ENCODE data around the gene CASK. TPM values are rescaled to one million over a fixed set of nuclear protein-coding genes. Genes with fewer than 3 reads are reported as not detected.

CASK gene
- total RNA-seq, 6 donors from 2014 or later = 25.1 to 61.6 (median 35.3) TPM

- TF ChIP-seq EP300 (IDR thresholded peaks at IDR 0.05) (no peak), CTCF (IDR thresholded peaks at IDR 0.05) (no peak), POLR2AphosphoS5 (IDR thresholded peaks at IDR 0.05) (no peak), POLR2A (IDR thresholded peaks at IDR 0.05) (no peak)
- H3K4me1 ChIP-seq = no peaks in the 10 kb centered on the region
- WGBS, 2 donors = 76 to 79% methylated on average over 1 of the region's 1 CpG
- H3K4me3 ChIP-seq = no peak overlapping the region
- no peaks in the 10 kb centered on the region for H3K9me3 ChIP-seq
- no peaks in the 10 kb centered on the region for H3K27me3 ChIP-seq
- DNase-seq = no peak
- ATAC-seq (ENCODE audit: low FRiP score in 2 of 2) = no peak
- H3K36me3 ChIP-seq = peaks cover 0 to 6% (median 0%) of the 10 kb centered on the region in 4 donors
- H3K27ac ChIP-seq = no peak overlapping the region
Measured at GRCh38 chrX:41543025-41543424, 380.3 kb downstream of the CASK start.

- Histone ChIP-seq H3K4me1 (no peaks in the 10 kb centered on the region), H3K36me3 (peaks cover 0 to 6% (median 0%) of the 10 kb centered on the region in 4 donors), H3K9me3 (no peaks in the 10 kb centered on the region), H3K4me3 (no peak overlapping the region), H3K27ac (no peak overlapping the region), H3K27me3 (no peaks in the 10 kb centered on the region)
- ATAC-seq (ENCODE audit: low FRiP score in 2 of 2) (no peak), DNase-seq (no peak)
- 88 to 95% methylated on average over 1 of the region's 1 CpG for WGBS, 2 donors
- TF ChIP-seq POLR2A (IDR thresholded peaks at IDR 0.05) (no peak), EP300 (IDR thresholded peaks at IDR 0.05) (no peak), CTCF (IDR thresholded peaks at IDR 0.05) (no peak), POLR2AphosphoS5 (IDR thresholded peaks at IDR 0.05) (no peak)
Measured at GRCh38 chrX:41542536-41542935, 380.8 kb downstream of the CASK start.

GRCh38 chrX:41542135-41542534, 381.2 kb downstream of the CASK start:
- H3K27ac ChIP-seq = no peak overlapping the region
- WGBS, 2 donors = 56 to 64% methylated on average over 4 of the region's 4 CpGs
- H3K9me3 ChIP-seq = no peaks in the 10 kb centered on the region
- DNase-seq (no peak), ATAC-seq (ENCODE audit: low FRiP score in 2 of 2) (peak in 1 of 2 donors; percentile 46)
- H3K36me3 ChIP-seq = peaks cover 0 to 6% (median 0%) of the 10 kb centered on the region in 4 donors
- no peak for TF ChIP-seq EP300 (IDR thresholded peaks at IDR 0.05)
- TF ChIP-seq POLR2AphosphoS5 (IDR thresholded peaks at IDR 0.05) = no peak
- TF ChIP-seq CTCF (IDR thresholded peaks at IDR 0.05) = no peak
- no peak for TF ChIP-seq POLR2A (IDR thresholded peaks at IDR 0.05)
- H3K27me3 ChIP-seq = no peaks in the 10 kb centered on the region
- H3K4me1 ChIP-seq = no peaks in the 10 kb centered on the region
- no peak overlapping the region for H3K4me3 ChIP-seq

GRCh38 chrX:41541386-41541785, 382.0 kb downstream of the CASK start:
- no peak for ATAC-seq (ENCODE audit: low FRiP score in 2 of 2)
- 50 to 68% methylated on average over 2 of the region's 2 CpGs for WGBS, 2 donors
- no peak for TF ChIP-seq CTCF (IDR thresholded peaks at IDR 0.05)
- no peak for TF ChIP-seq POLR2A (IDR thresholded peaks at IDR 0.05)

GRCh38 chrX:41538707-41539106, 384.6 kb downstream of the CASK start:
- Histone ChIP-seq H3K9me3 (no peaks in the 10 kb centered on the region), H3K36me3 (peaks cover 0 to 6% (median 0%) of the 10 kb centered on the region in 4 donors), H3K27me3 (no peaks in the 10 kb centered on the region), H3K4me1 (no peaks in the 10 kb centered on the region), H3K27ac (no peak overlapping the region), H3K4me3 (no peak overlapping the region)
- DNase-seq = peak in 1 of 2 donors; percentile 47
- WGBS, 2 donors = 53 to 80% methylated on average over 4 of the region's 4 CpGs
- peak in 1 of 2 donors; percentile 82 for ATAC-seq (ENCODE audit: low FRiP score in 2 of 2)
- TF ChIP-seq EP300 (IDR thresholded peaks at IDR 0.05) (no peak), POLR2A (IDR thresholded peaks at IDR 0.05) (no peak), POLR2AphosphoS5 (IDR thresholded peaks at IDR 0.05) (no peak), CTCF (IDR thresholded peaks at IDR 0.05) (no peak)

More at GRCh38 chrX:41541386-41541785, 382.0 kb downstream of the CASK start:
- no peak overlapping the region for H3K4me3 ChIP-seq
- H3K36me3 ChIP-seq = peaks cover 0 to 6% (median 0%) of the 10 kb centered on the region in 4 donors
- H3K9me3 ChIP-seq = no peaks in the 10 kb centered on the region
- H3K4me1 ChIP-seq = no peaks in the 10 kb centered on the region
- DNase-seq = no peak
- H3K27ac ChIP-seq = no peak overlapping the region
- no peaks in the 10 kb centered on the region for H3K27me3 ChIP-seq

Data from upper lobe of left lung (tissue), 6 donors.